Cardiac septum (tissue), 1 donor: ENCODE data around the gene RPS27A. TPM values are rescaled to one million over a fixed set of nuclear protein-coding genes. Genes with fewer than 3 reads are reported as not detected.
"Not testable (repeated sequence)": the region's sequence is repeated elsewhere in the genome, so short reads cannot be mapped to it uniquely, and the experiment has no call there.

ENCODE experiments used
- DNase-seq: peaks from one replicate; pipeline ENCODE4 v3.0.0-alpha.2; 2020; ENCODE audit warnings: low spot score
- intact Hi-C: fragments of 100-400 bp; cut with DNase I; formaldehyde crosslinking; loops from one replicate; pipeline ENCODE4 v1.14.0; 2022
- total RNA-seq: library from RNA; stranded (reverse); fragmentation: NEBNext Ultra II Directional; extraction: Animal tissue kit (Norgen Biotek cat#: 25700); gene quantifications from one replicate; pipeline ENCODE4 v1.2.1, GENCODE V29; 2021
- donor health status: DM: no; HTN: no; CAD: no.

The RPS27A gene
- total RNA-seq, 1 donor from 2014 or later = 395 TPM

- intact Hi-C loops = loop anchor here (2.0 to 5.0 kb wide), 2 partner anchors 35 to 184 kb away; partner anchors contain the start of genes CCDC88A and MTIF2
- no peak for DNase-seq
Observed at GRCh38 chr2:55233658-55233940, 1.1 kb downstream of the RPS27A start.

- intact Hi-C loops = no loop called here
- no peak for DNase-seq
Observed at GRCh38 chr2:55235724-55236538, 3.4 kb downstream of the RPS27A start.

- no peak for DNase-seq
- intact Hi-C loops = no loop called here
Observed at GRCh38 chr2:55236992-55237543, 4.6 kb downstream of the RPS27A start.

- no peak for DNase-seq
- intact Hi-C loops = no loop called here
Observed at GRCh38 chr2:55239656-55240222, 7.3 kb downstream of the RPS27A start.

GRCh38 chr2:55241582-55241981 is 9.1 kb downstream of the RPS27A start:
- DNase-seq, intact Hi-C loops: not testable (repeated sequence)

GRCh38 chr2:55242617-55243016 is 10.1 kb downstream of the RPS27A start:
- DNase-seq = no peak

GRCh38 chr2:55245411-55245810 is 12.9 kb downstream of the RPS27A start:
- no peak for DNase-seq
- intact Hi-C loops = no loop called here

More at GRCh38 chr2:55242617-55243016, 10.1 kb downstream of the RPS27A start:
- intact Hi-C loops = no loop called here

- intact Hi-C loops = no loop called here
- DNase-seq = no peak
Observed at GRCh38 chr2:55247025-55247424, 14.5 kb downstream of the RPS27A start.

GRCh38 chr2:55252832-55253231 is 20.3 kb downstream of the RPS27A start:
- intact Hi-C loops = no loop called here
- no peak for DNase-seq

GRCh38 chr2:55259586-55259985 is 27.1 kb downstream of the RPS27A start:
- intact Hi-C loops, DNase-seq: not testable (repeated sequence)

GRCh38 chr2:55268288-55268906 is 35.9 kb downstream of the RPS27A start:
- intact Hi-C loops = loop anchor here (2.0 kb wide), 1 partner anchor 36 kb away; the partner anchor contains the start of genes CLHC1 and RPS27A
- no peak for DNase-seq

GRCh38 chr2:55268907-55269644 is 36.6 kb downstream of the RPS27A start, which contains the start of gene MTIF2:
Gene MTIF2 (minus strand): TSS chr2:55269231. CDS start chr2:55263858, 5,373 bp downstream.
- peak; percentile 97 for DNase-seq
- intact Hi-C loops = loop anchor here (1.0 to 2.0 kb wide), 3 partner anchors 13 to 150 kb away; partner anchors contain the start of genes CCDC88A, CLHC1 and RPS27A

- no peak for DNase-seq
- intact Hi-C loops = loop anchor here (1.0 to 2.0 kb wide), 3 partner anchors 13 to 150 kb away; partner anchors contain the start of genes CCDC88A, CLHC1 and RPS27A
Observed at GRCh38 chr2:55269645-55269990, 37.1 kb downstream of the RPS27A start.

GRCh38 chr2:55274346-55274745 is 41.9 kb downstream of the RPS27A start:
- intact Hi-C loops = not testable (repeated sequence)

GRCh38 chr2:55277310-55277709 is 44.8 kb downstream of the RPS27A start:
- no peak for DNase-seq
- intact Hi-C loops = no loop called here

More at GRCh38 chr2:55274346-55274745, 41.9 kb downstream of the RPS27A start:
- not testable (repeated sequence) for DNase-seq

- DNase-seq, intact Hi-C loops: not testable (repeated sequence)
Observed at GRCh38 chr2:55279214-55279835, 46.8 kb downstream of the RPS27A start.

GRCh38 chr2:55279859-55280424 is 47.5 kb downstream of the RPS27A start:
- DNase-seq = not testable (repeated sequence)
- intact Hi-C loops = loop anchor here (5.0 to 10.0 kb wide), 2 partner anchors 137 to 335 kb away; partner anchors contain the start of genes CCDC88A and PPP4R3B

GRCh38 chr2:55280851-55281546 is 48.5 kb downstream of the RPS27A start:
- intact Hi-C loops = loop anchor here (5.0 to 10.0 kb wide), 2 partner anchors 136 to 334 kb away; partner anchors contain the start of genes CCDC88A and PPP4R3B
- DNase-seq = not testable (repeated sequence)
